Measurements from ENCODE around the gene KYNU. TPM values are rescaled to one million over a fixed set of nuclear protein-coding genes. Genes with fewer than 3 reads are reported as not detected.
A peak's percentile ranks its signal among the peaks of the same experiment; 100 is the strongest.

KYNU gene
- total RNA-seq, 1 donor from 2014 or later: 1.3 TPM

- no peak for TF ChIP-seq CTCF (conservative IDR thresholded peaks at IDR 0.05; ENCODE audit: low read depth, low read length)
- DNase-seq (ENCODE audit: low read depth): no peak
- no peak overlapping the region for H3K4me3 ChIP-seq (ENCODE audit: low read depth, low read length)
Measured at GRCh38 chr2:142967060-142967459, 89.6 kb downstream of the KYNU start.

- no peak for DNase-seq (ENCODE audit: low read depth)
Measured at GRCh38 chr2:142973160-142973821, 95.8 kb downstream of the KYNU start.

GRCh38 chr2:142973822-142974207 is 96.4 kb downstream of the KYNU start:
- no peak for DNase-seq (ENCODE audit: low read depth)
- no peak for TF ChIP-seq CTCF (conservative IDR thresholded peaks at IDR 0.05; ENCODE audit: low read depth, low read length)
- no peak overlapping the region for H3K4me3 ChIP-seq (ENCODE audit: low read depth, low read length)

More at GRCh38 chr2:142973160-142973821, 95.8 kb downstream of the KYNU start:
- no peak for TF ChIP-seq CTCF (conservative IDR thresholded peaks at IDR 0.05; ENCODE audit: low read depth, low read length)
- H3K4me3 ChIP-seq (ENCODE audit: low read depth, low read length): no peak overlapping the region

GRCh38 chr2:142974288-142975024 is 97.0 kb downstream of the KYNU start:
- DNase-seq (ENCODE audit: low read depth): peak; percentile 27
- TF ChIP-seq CTCF (conservative IDR thresholded peaks at IDR 0.05; ENCODE audit: low read depth, low read length): no peak
- H3K4me3 ChIP-seq (ENCODE audit: low read depth, low read length): no peak overlapping the region

GRCh38 chr2:142975239-142975638 is 97.8 kb downstream of the KYNU start:
- DNase-seq (ENCODE audit: low read depth): no peak
- no peak for TF ChIP-seq CTCF (conservative IDR thresholded peaks at IDR 0.05; ENCODE audit: low read depth, low read length)
- H3K4me3 ChIP-seq (ENCODE audit: low read depth, low read length): no peak overlapping the region

- TF ChIP-seq CTCF (conservative IDR thresholded peaks at IDR 0.05; ENCODE audit: low read depth, low read length): peak; percentile 57
- H3K4me3 ChIP-seq (ENCODE audit: low read depth, low read length): no peak overlapping the region
- no peak for DNase-seq (ENCODE audit: low read depth)
Measured at GRCh38 chr2:142980246-142981068, 103.0 kb downstream of the KYNU start.

Data from epithelial cell of proximal tubule (primary cell).